ENCODE measurements around the gene AGPAT1. TPM values are rescaled to one million over a fixed set of nuclear protein-coding genes. Genes with fewer than 3 reads are reported as not detected.
A peak's percentile ranks its signal among the peaks of the same experiment; 100 is the strongest.

Gene AGPAT1
- polyA plus RNA-seq, 2 of the 4 experiments (the other 2 are of a cell fraction) = 29.4 to 40.6 TPM

- ATAC-seq (no peak), FAIRE-seq (no peak), DNase-seq (ENCODE audit: low read depth in 1 of 2, low spot score in 1 of 2) (no peak)
- ChIA-PET CTCF (no interaction called here), POLR2A (no interaction called here)
- Histone ChIP-seq H3K4me1 (peaks cover 20% of the 10 kb centered on the region), H3K9me3 (no peaks in the 10 kb centered on the region), H3K4me3 (peak overlapping the region; percentile 100), H3K27ac (peak overlapping the region; percentile 97 to 99), H3K4me2 (peak overlapping the region; percentile 93)
- WGBS (ENCODE audit: missing lambda C conversion rate) = 0% methylated on average over 2 of the region's 2 CpGs
- TF ChIP-seq HOXA7 (CRISPR knock-in tag; IDR thresholded peaks at IDR 0.05) (no peak), FOSB (CRISPR knock-in tag; IDR thresholded peaks at IDR 0.05) (no peak), HDAC2 (IDR thresholded peaks at IDR 0.05) (no peak), RAD21 (conservative IDR thresholded peaks at IDR 0.05 in 1 of 2, IDR thresholded peaks at IDR 0.05 in 1 of 2) (no peak), HOXB13 (CRISPR knock-in tag; IDR thresholded peaks at IDR 0.05; ENCODE audit: low read depth) (no peak), E2F6 (IDR thresholded peaks at IDR 0.05; ENCODE audit: borderline replicate concordance, low read depth) (no peak), BCL3 (IDR thresholded peaks at IDR 0.05) (no peak), HMGXB4 (CRISPR knock-in tag; IDR thresholded peaks at IDR 0.05; ENCODE audit: borderline replicate concordance) (no peak)
Observed at GRCh38 chr6:32175322-32175710, 568 bp downstream of the AGPAT1 start.

- FAIRE-seq (no peak), DNase-seq (ENCODE audit: low read depth in 1 of 2, low spot score in 1 of 2) (no peak), ATAC-seq (no peak)
- ChIA-PET POLR2A (no interaction called here), CTCF (interaction anchor here (0.5 to 2.3 kb wide), 3 partner anchors 21 to 616 kb away, joined by 3 to 8 read pairs (median 3); no protein-coding TSS in a partner anchor)
- Histone ChIP-seq H3K9me3 (no peaks in the 10 kb centered on the region), H3K4me3 (no peak overlapping the region), H3K4me2 (peak overlapping the region; percentile 93), H3K4me1 (peaks cover 19% of the 10 kb centered on the region), H3K27ac (no peak overlapping the region)
- TF ChIP-seq GATA3 (IDR thresholded peaks at IDR 0.05; ENCODE audit: borderline replicate concordance) (no peak), TFCP2L1 (CRISPR knock-in tag; IDR thresholded peaks at IDR 0.05) (no peak), KDM1A (IDR thresholded peaks at IDR 0.05; ENCODE audit: low read depth) (no peak), NPAS2 (CRISPR knock-in tag; IDR thresholded peaks at IDR 0.05; ENCODE audit: borderline replicate concordance) (no peak)
- WGBS (ENCODE audit: missing lambda C conversion rate) = 94% methylated on average over 1 of the region's 1 CpG
Observed at GRCh38 chr6:32174416-32174815, 1.5 kb downstream of the AGPAT1 start.

GRCh38 chr6:32173051-32173727 is 2.7 kb downstream of the AGPAT1 start:
- DNase-seq (ENCODE audit: low read depth in 1 of 2, low spot score in 1 of 2) (no peak), ATAC-seq (no peak), FAIRE-seq (no peak)
- Histone ChIP-seq H3K9me3 (no peaks in the 10 kb centered on the region), H3K4me1 (peaks cover 16% of the 10 kb centered on the region), H3K4me2 (no peak overlapping the region), H3K4me3 (no peak overlapping the region), H3K27ac (no peak overlapping the region)
- 89% methylated on average over 4 of the region's 4 CpGs for WGBS (ENCODE audit: missing lambda C conversion rate)
- TF ChIP-seq JUNB (IDR thresholded peaks at IDR 0.05) = no peak
- no peak for TF ChIP-seq POLR2A (IDR thresholded peaks at IDR 0.05; ENCODE audit: low read length)
- no peak for TF ChIP-seq HES2 (IDR thresholded peaks at IDR 0.05)
- TF ChIP-seq RCOR1 (IDR thresholded peaks at IDR 0.05; ENCODE audit: low read depth, low read length) = no peak
- TF ChIP-seq HOXB5 (CRISPR knock-in tag; IDR thresholded peaks at IDR 0.05) = no peak
- TF ChIP-seq FOXS1 (CRISPR knock-in tag; IDR thresholded peaks at IDR 0.05) = no peak
- ChIA-PET CTCF (interaction anchor here (1.1 to 2.3 kb wide), 4 partner anchors 9 to 54 kb away, joined by 3 to 8 read pairs (median 6); no protein-coding TSS in a partner anchor), POLR2A (no interaction called here)
